ENCODE data around the gene LSM10.

LSM10 gene

DNA sequence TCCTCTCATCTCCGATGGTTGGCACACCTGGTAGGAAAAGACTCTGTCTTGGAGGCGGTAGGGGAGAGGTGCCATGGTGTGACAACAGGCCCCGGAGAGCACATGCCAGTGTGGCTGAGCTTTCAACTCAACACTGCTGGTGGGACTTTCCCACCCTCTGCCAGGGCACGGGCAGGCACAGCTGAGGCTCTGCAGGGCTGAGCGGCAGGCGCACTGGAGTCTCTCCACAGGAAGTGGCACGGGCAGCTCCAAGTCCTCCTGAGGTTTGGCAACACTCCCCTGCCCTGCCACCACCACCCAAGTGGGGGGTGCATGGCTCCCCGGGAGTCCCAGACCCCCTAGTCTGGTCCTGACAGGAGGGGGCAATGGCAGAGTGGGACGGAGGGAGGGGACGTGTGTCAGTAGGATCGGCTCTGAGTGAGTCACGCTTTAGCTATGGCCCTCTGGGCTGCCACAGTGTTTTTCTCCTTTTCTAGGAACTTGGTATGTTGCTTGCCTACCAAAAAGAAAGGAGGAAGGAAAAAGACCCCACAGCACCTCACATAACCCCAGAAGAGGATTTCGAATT lies 47.0 kb downstream of the LSM10 start:
- no peak for DNase-seq (ENCODE audit: extremely low spot score)
- ChIA-PET CTCF (interaction anchor here (0.9 kb wide), 1 partner anchor 10 kb away, joined by 3 read pairs; no protein-coding TSS in a partner anchor), POLR2A (no interaction called here)
- TF ChIP-seq, protein P1, sequence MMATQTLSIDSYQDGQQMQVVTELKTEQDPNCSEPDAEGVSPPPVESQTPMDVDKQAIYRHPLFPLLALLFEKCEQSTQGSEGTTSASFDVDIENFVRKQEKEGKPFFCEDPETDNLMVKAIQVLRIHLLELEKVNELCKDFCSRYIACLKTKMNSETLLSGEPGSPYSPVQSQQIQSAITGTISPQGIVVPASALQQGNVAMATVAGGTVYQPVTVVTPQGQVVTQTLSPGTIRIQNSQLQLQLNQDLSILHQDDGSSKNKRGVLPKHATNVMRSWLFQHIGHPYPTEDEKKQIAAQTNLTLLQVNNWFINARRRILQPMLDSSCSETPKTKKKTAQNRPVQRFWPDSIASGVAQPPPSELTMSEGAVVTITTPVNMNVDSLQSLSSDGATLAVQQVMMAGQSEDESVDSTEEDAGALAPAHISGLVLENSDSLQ (IDR thresholded peaks at IDR 0.05), result no peak
- TF ChIP-seq SP1 (IDR thresholded peaks at IDR 0.05), result no peak
- no peak for TF ChIP-seq FOXM1 (IDR thresholded peaks at IDR 0.05; ENCODE audit: borderline replicate concordance)
- no peak for TF ChIP-seq NFRKB (IDR thresholded peaks at IDR 0.05)
- TF ChIP-seq CTBP1 (IDR thresholded peaks at IDR 0.05; ENCODE audit: borderline replicate concordance), result no peak
- no peak for TF ChIP-seq TARDBP (IDR thresholded peaks at IDR 0.05)
- no peak for TF ChIP-seq ELF4 (IDR thresholded peaks at IDR 0.05)
- TF ChIP-seq ZNF384 (IDR thresholded peaks at IDR 0.05), result no peak
- TF ChIP-seq FOXK2 (IDR thresholded peaks at IDR 0.05), result no peak
- no peak for TF ChIP-seq BHLHE40 (IDR thresholded peaks at IDR 0.05; ENCODE audit: borderline replicate concordance)
- TF ChIP-seq ARNT (IDR thresholded peaks at IDR 0.05), result no peak
- no peak for TF ChIP-seq LEF1 (IDR thresholded peaks at IDR 0.05; ENCODE audit: borderline replicate concordance)
- TF ChIP-seq SUZ12 (IDR thresholded peaks at IDR 0.05), result no peak
- no peak for TF ChIP-seq FOXA1 (IDR thresholded peaks at IDR 0.05)
- no peak for TF ChIP-seq HDGF (IDR thresholded peaks at IDR 0.05; ENCODE audit: borderline replicate concordance)
- TF ChIP-seq L3MBTL2 (conservative IDR thresholded peaks at IDR 0.05), result no peak

DNA sequence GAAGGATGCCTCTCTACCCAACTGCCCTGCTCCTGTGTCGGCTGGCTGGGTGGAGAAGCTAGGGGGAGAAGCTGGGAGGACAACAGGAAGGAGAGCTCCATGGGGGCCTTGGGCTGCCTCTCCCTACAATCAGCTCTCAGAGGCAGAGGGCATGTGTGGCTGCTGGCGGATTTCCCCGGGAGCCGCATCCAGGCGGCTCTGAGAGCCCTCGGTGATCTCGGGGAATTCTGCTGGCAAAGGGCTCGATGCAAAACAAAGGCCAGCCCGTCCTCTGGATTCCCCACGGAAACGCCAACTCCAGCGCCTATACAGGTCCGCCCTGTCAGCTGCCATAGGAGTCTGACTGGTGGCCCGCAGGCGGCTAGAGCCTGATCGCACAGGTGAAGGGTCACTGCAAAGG lies 47.9 kb downstream of the LSM10 start:
- DNase-seq (ENCODE audit: extremely low spot score), result no peak
- ChIA-PET POLR2A (interaction anchor here (0.9 kb wide), 1 partner anchor 38 kb away, joined by 3 read pairs; no protein-coding TSS in a partner anchor), CTCF (no interaction called here)
- TF ChIP-seq CTBP1 (IDR thresholded peaks at IDR 0.05; ENCODE audit: borderline replicate concordance), result no peak
- TF ChIP-seq ELF4 (IDR thresholded peaks at IDR 0.05), result no peak
- no peak for TF ChIP-seq SUZ12 (IDR thresholded peaks at IDR 0.05)
- TF ChIP-seq FOXM1 (IDR thresholded peaks at IDR 0.05; ENCODE audit: borderline replicate concordance), result no peak
- no peak for TF ChIP-seq TARDBP (IDR thresholded peaks at IDR 0.05)
- no peak for TF ChIP-seq HDGF (IDR thresholded peaks at IDR 0.05; ENCODE audit: borderline replicate concordance)
- TF ChIP-seq FOXK2 (IDR thresholded peaks at IDR 0.05), result no peak
- TF ChIP-seq NFRKB (IDR thresholded peaks at IDR 0.05), result no peak
- no peak for TF ChIP-seq LEF1 (IDR thresholded peaks at IDR 0.05; ENCODE audit: borderline replicate concordance)
- no peak for TF ChIP-seq FOXA1 (IDR thresholded peaks at IDR 0.05)
- TF ChIP-seq ARNT (IDR thresholded peaks at IDR 0.05), result no peak
- TF ChIP-seq, protein P1 (IDR thresholded peaks at IDR 0.05), result no peak
- TF ChIP-seq BHLHE40 (IDR thresholded peaks at IDR 0.05; ENCODE audit: borderline replicate concordance), result no peak
- TF ChIP-seq L3MBTL2 (conservative IDR thresholded peaks at IDR 0.05), result no peak
- TF ChIP-seq ZNF384 (IDR thresholded peaks at IDR 0.05), result no peak
- no peak for TF ChIP-seq SP1 (IDR thresholded peaks at IDR 0.05)

DNA sequence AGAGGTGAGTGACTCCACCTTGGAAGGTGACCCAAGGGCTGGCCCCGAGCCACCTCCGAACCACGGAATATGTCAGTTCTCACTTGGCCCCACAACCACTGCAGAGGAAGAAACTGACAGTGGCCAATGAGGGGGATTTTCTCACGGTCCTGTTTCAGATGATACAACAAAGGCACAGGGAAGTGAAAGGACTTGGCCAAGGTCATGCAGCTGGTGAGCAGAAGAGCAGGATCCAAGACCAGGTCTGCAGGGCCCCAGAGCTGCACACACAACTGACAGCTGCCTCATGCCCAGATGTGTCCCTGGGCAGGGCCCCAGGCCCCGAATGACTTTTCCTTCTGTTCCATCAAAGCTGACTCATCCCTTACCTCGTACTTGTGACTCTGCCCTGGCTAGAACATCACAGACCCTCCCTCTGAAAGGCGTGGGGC lies 48.5 kb downstream of the LSM10 start:
- ChIA-PET CTCF (interaction anchor here (1.1 kb wide), 1 partner anchor 71 kb away, joined by 3 read pairs; no protein-coding TSS in a partner anchor), POLR2A (interaction anchor here (0.9 kb wide), 1 partner anchor 38 kb away, joined by 3 read pairs; no protein-coding TSS in a partner anchor)
- TF ChIP-seq NFRKB (IDR thresholded peaks at IDR 0.05) (no peak), FOXK2 (IDR thresholded peaks at IDR 0.05) (no peak), L3MBTL2 (conservative IDR thresholded peaks at IDR 0.05) (no peak), FOXA1 (IDR thresholded peaks at IDR 0.05) (no peak)
- TF ChIP-seq, protein P1 (IDR thresholded peaks at IDR 0.05), result no peak
- no peak for DNase-seq (ENCODE audit: extremely low spot score)

DNA sequence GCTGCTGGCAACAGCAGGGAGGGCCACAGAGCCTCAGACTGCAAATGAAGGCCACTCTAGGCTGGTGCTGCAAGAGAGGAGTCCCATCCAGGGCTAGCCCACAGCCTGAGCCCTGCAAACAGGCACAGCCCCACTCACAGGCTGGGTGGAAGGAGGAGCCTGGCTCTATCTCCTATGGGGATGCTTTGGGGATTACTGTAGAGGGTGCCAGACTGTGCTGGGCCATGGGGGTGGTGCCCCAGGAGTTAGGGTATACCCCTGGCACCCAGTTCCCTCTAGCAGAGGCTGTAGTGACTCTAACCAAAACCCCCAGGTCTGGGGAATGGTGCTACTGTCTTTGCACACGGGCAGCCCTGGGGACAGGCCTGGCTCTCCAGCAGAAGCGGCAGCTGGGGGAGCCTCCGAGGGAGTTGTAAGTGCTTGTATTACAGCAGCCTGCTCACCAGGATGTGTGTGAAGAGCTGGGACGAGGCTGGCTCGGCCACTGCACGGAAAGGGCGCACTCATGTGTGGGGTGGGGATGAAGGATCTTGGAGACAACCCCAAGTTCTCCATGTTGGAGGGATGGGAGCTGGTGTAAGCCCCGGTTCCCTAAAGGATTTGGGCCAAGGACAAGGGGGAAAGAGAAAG lies 50.9 kb downstream of the LSM10 start:
- ChIA-PET POLR2A (no interaction called here), CTCF (interaction anchor here (0.8 kb wide), 1 partner anchor 22 kb away, joined by 3 read pairs; no protein-coding TSS in a partner anchor)
- TF ChIP-seq HDGF (IDR thresholded peaks at IDR 0.05; ENCODE audit: borderline replicate concordance) (no peak), L3MBTL2 (conservative IDR thresholded peaks at IDR 0.05) (no peak), BHLHE40 (IDR thresholded peaks at IDR 0.05; ENCODE audit: borderline replicate concordance) (no peak), CTBP1 (IDR thresholded peaks at IDR 0.05; ENCODE audit: borderline replicate concordance) (no peak), TARDBP (IDR thresholded peaks at IDR 0.05) (no peak), ARNT (IDR thresholded peaks at IDR 0.05) (no peak), FOXA1 (IDR thresholded peaks at IDR 0.05) (no peak), SP1 (IDR thresholded peaks at IDR 0.05) (no peak), LEF1 (IDR thresholded peaks at IDR 0.05; ENCODE audit: borderline replicate concordance) (no peak), ELF4 (IDR thresholded peaks at IDR 0.05) (no peak), NFRKB (IDR thresholded peaks at IDR 0.05) (no peak), FOXM1 (IDR thresholded peaks at IDR 0.05; ENCODE audit: borderline replicate concordance) (no peak), ZNF384 (IDR thresholded peaks at IDR 0.05) (no peak), SUZ12 (IDR thresholded peaks at IDR 0.05) (no peak), FOXK2 (IDR thresholded peaks at IDR 0.05) (no peak)
- TF ChIP-seq, protein P1 (IDR thresholded peaks at IDR 0.05), result no peak
- no peak for DNase-seq (ENCODE audit: extremely low spot score)

DNA sequence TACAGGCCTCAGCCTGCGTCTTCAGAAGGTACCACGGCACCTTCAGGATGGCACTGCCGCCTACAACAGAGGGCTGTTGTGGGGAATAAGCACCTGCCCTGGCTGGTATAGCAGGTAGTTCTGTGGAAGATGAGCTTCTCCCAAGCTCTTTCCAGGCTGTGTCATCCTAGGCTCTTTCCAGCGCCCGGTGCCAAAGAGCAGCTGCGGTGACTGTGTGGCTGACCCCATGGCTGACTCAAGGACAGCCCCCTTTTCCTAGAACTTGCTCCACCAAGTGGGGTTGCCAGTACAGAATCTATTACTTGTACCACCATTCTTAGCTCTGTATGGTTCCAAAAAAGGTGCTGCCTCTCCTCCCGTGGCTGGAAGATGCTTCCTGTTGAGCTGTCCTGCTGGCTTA lies 52.4 kb downstream of the LSM10 start:
- CTCF ChIA-PET, result interaction anchor here (0.5 to 1.2 kb wide), 2 partner anchors 26 to 76 kb away, joined by 3 read pairs; no protein-coding TSS in a partner anchor
- POLR2A ChIA-PET, result interaction anchor here (0.7 kb wide), 1 partner anchor 47 kb away, joined by 3 read pairs; no protein-coding TSS in a partner anchor

More for the DNA sequence above, 52.4 kb downstream of the LSM10 start:
- TF ChIP-seq HDGF (IDR thresholded peaks at IDR 0.05; ENCODE audit: borderline replicate concordance) (no peak), FOXK2 (IDR thresholded peaks at IDR 0.05) (no peak), ZNF384 (IDR thresholded peaks at IDR 0.05) (no peak), LEF1 (IDR thresholded peaks at IDR 0.05; ENCODE audit: borderline replicate concordance) (no peak), L3MBTL2 (conservative IDR thresholded peaks at IDR 0.05) (no peak), CTBP1 (IDR thresholded peaks at IDR 0.05; ENCODE audit: borderline replicate concordance) (no peak), FOXA1 (IDR thresholded peaks at IDR 0.05) (no peak), NFRKB (IDR thresholded peaks at IDR 0.05) (no peak), FOXM1 (IDR thresholded peaks at IDR 0.05; ENCODE audit: borderline replicate concordance) (no peak)
- TF ChIP-seq, protein P1 (IDR thresholded peaks at IDR 0.05), result no peak
- DNase-seq (ENCODE audit: extremely low spot score), result no peak

Measured in HEK293T (cell line).